ENCODE results near the gene PPM1A. TPM values are rescaled to one million over a fixed set of nuclear protein-coding genes. Genes with fewer than 3 reads are reported as not detected.

The PPM1A gene
- total and polyA plus RNA-seq, 2 donors (not counting 1 experiment from before 2014, with no cell fraction given) = 15.5 to 59.0 TPM

DNA sequence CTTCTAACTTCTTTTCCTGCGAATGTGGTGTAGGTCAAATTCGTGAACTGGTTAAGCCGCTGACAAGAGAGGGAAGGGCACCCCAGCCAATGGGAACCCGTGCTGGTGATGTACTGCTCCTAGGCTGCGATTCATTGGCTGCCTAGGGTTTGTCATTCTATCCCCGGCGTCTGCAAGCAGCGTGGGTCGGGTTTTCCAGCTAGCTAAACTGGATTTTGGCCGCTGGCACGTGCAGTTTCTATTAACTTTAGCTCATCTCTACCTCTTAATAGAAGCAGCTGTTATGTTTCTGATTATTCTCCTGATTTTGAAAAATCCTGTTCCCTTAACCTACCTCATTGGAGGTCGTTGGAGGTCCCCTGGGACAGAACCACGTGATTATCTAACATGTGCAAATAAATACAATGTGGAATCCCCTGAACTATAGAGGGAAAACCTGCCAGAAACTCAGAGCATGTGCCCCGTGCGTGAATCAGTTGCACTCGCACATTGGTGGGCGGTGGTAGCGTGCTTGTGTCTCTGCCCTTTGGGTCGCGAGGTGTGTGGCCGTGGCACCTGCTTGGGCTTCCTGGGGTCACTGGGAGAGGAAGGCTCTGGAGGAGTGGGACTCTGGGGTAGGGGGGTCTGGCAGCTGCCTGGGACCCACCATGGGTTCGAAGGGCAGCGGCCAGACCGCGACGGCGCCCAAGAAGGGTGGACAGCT lies 876 bp upstream of the PPM1A start:
- POLR2A ChIA-PET = interaction anchor here (1.3 to 2.0 kb wide), 6 partner anchors 15 to 764 kb away, joined by 3 to 47 read pairs (median 8); partner anchors contain the start of genes DHRS7, JKAMP, L3HYPDH and PCNX4
- peak; percentile 93 for DNase-seq
- CTCF ChIA-PET = interaction anchor here (0.6 to 3.2 kb wide), 9 partner anchors 57 to 1100 kb away, joined by 3 to 21 read pairs (median 5); partner anchors contain the start of genes DHRS7 and PCNX4
- no peaks in the 10 kb centered on the region for H3K36me3 ChIP-seq (replicated peaks in 1 of 2; ENCODE audit: control extremely low read depth in 1 of 2, control insufficient read depth in 1 of 2, extremely low read depth in 1 of 2, insufficient read depth in 2 of 2, low read length in 1 of 2)
- peak overlapping the region; percentile 100 for H3K4me2 ChIP-seq (replicated peaks; ENCODE audit: low read depth, low read length, poor library complexity, severe bottlenecking)
- Mint-ChIP-seq H3K4me1 (peaks cover 45% of the 10 kb centered on the region), H3K27me3 (no peaks in the 10 kb centered on the region), H3K27ac (peak overlapping the region; percentile 100), H3K9me3 (ENCODE audit: insufficient read depth) (no peaks in the 10 kb centered on the region), H3K4me3 (peak overlapping the region; percentile 99)
- TF ChIP-seq, protein P1, sequence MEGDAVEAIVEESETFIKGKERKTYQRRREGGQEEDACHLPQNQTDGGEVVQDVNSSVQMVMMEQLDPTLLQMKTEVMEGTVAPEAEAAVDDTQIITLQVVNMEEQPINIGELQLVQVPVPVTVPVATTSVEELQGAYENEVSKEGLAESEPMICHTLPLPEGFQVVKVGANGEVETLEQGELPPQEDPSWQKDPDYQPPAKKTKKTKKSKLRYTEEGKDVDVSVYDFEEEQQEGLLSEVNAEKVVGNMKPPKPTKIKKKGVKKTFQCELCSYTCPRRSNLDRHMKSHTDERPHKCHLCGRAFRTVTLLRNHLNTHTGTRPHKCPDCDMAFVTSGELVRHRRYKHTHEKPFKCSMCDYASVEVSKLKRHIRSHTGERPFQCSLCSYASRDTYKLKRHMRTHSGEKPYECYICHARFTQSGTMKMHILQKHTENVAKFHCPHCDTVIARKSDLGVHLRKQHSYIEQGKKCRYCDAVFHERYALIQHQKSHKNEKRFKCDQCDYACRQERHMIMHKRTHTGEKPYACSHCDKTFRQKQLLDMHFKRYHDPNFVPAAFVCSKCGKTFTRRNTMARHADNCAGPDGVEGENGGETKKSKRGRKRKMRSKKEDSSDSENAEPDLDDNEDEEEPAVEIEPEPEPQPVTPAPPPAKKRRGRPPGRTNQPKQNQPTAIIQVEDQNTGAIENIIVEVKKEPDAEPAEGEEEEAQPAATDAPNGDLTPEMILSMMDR (IDR thresholded peaks at IDR 0.05) = no peak
- TF ChIP-seq EZH2 (IDR thresholded peaks at IDR 0.05; ENCODE audit: borderline replicate concordance, insufficient read depth, low read depth, low read length, poor library complexity, severe bottlenecking) = no peak
- no peaks in the 10 kb centered on the region for H3K9me3 ChIP-seq (ENCODE audit: control extremely low read depth in 1 of 3, control insufficient read depth in 2 of 3, insufficient read depth in 1 of 3, low read length in 2 of 3)
- peak overlapping the region; percentile 74 for H2AFZ ChIP-seq (ENCODE audit: insufficient read depth, low read depth, low read length, poor library complexity, severe bottlenecking)
- 2% methylated on average over 24 of the region's 27 CpGs for WGBS (ENCODE audit: insufficient coverage)
- H3K4me3 ChIP-seq (ENCODE audit: control extremely low read depth in 1 of 5, extremely low read depth in 1 of 5, insufficient read depth in 1 of 5, low read depth in 2 of 5, low read length in 4 of 5) = peak overlapping the region; percentile 45 to 96 (median 92)
- H3K79me2 ChIP-seq (ENCODE audit: control insufficient read depth, insufficient read depth, low read length) = peaks cover 34% of the 10 kb centered on the region
- peaks cover 19% of the 10 kb centered on the region for H4K20me1 ChIP-seq (ENCODE audit: control insufficient read depth, insufficient read depth, low read length, poor library complexity, severe bottlenecking)
- H3K4me1 ChIP-seq (ENCODE audit: control insufficient read depth in 2 of 2, insufficient read depth in 2 of 2, low read length in 2 of 2) = peaks cover 16 to 24% of the 10 kb centered on the region in 2 donors
- ATAC-seq (ENCODE audit: low read depth) = peak; percentile 49
- intact Hi-C loops (cut with micrococcal nuclease) = loop anchor here (1.0 to 5.0 kb wide), 5 partner anchors 64 to 1951 kb away; partner anchors contain the start of genes ARID4A, DHRS7, PCNX4 and SNAPC1
- peak overlapping the region; percentile 100 for H3K27ac ChIP-seq (ENCODE audit: low read length in 2 of 2)
- no peaks in the 10 kb centered on the region for H3K27me3 ChIP-seq (replicated peaks in 1 of 4; ENCODE audit: control extremely low read depth in 1 of 4, control insufficient read depth in 3 of 4, insufficient read depth in 4 of 4, low read length in 3 of 4)
- peak overlapping the region; percentile 100 for H3K9ac ChIP-seq (ENCODE audit: low read length)

All from B cell (primary cell).